Fibroblast of peridontal ligament (primary cell): ENCODE data around the gene ZSWIM4.
"Not testable (repeated sequence)": the region's sequence is repeated elsewhere in the genome, so short reads cannot be mapped to it uniquely, and the experiment has no call there.

Source experiments
- DNase-seq: peaks from one replicate; pipeline ENCODE4 v3.0.0-alpha.2; 2010; ENCODE audit errors: extremely low read depth

Gene ZSWIM4

DNA sequence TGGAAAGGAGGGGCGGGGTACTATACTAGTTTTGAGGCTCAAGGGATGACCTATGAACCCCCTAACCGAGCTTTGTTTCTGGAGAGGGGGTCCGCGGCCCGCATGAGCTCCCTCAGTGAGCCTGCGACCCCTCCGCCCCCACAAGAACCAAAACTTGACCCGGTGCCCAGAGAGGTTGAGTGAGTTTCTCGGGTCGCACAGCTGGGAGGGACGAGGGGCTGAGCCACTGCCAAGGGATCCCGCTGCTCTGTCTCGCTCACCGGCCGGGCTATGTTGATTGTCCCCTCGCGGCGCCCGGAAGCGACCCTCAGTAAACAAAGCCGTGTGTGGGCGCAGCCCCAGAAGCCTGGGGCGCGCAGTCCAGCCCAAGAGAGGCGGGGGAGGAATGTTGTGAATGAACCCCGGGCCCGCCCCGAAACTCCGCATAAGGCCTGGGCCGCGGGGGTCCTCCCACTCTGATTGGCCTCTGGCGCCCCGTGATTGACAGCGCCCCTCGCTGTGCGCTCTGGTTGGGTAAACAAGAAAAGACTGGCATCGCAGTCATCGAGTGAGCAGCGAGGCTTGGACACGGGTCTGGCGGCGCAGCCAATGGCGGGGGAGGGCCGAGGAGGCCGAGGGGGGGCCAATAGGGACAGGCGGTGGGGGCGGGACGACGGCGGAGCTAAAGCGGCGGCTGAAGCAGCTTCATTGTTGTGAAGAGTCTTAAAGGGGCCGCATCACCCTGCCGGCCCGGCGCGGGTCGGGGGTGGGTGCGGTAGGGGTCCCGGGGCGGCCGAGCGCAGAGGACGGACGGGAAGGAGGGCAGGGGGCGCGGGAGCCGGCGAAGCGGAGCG is at the start of gene ZSWIM4:
ZSWIM4 (plus strand) TSS at position 687 of the 833 bp plus-strand sequence. CDS start 206 bp downstream, outside the sequence.
- DNase-seq: peak; percentile 98

- DNase-seq: no peak
These were observed 48.2 kb upstream of the ZSWIM4 start for GRCh38 chr19:13747098-13747453.

DNA sequence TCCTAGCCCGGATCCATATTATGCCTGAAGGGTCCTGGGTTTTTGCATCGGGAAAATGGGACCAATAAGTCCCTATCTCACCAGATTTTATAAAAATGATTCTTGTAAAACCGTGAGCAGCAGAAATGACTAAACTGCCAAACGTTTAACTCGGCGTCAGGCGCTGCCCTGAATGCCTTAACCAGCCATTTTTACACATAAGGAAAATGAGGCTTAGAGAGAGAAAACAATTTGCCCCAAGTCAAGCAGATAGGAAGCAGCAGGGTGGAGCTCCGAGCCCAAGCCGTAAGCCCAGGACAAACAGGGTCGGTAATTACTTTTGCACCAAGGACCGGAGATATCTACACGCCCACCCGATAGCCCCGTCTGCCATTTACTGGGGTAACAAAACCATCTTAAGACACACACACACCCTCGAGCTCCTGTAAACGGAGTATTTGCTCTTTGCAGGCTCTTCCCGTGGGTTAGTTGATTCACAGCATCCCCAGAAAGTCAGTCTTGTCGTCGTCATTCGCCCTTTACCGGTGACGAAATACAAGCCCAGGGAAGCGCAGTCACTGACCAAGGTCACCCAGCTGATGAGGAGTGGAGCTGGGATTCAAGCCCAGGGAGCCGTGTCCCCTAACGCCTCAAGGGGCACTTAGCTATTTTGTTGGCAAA is 46.9 kb upstream of the ZSWIM4 start:
- peak; percentile 55 for DNase-seq

GRCh38 chr19:13751436-13751835 is 43.8 kb upstream of the ZSWIM4 start:
- no peak for DNase-seq

- DNase-seq: not testable (repeated sequence)
These were observed 41.6 kb upstream of the ZSWIM4 start for GRCh38 chr19:13753622-13754021.

DNA sequence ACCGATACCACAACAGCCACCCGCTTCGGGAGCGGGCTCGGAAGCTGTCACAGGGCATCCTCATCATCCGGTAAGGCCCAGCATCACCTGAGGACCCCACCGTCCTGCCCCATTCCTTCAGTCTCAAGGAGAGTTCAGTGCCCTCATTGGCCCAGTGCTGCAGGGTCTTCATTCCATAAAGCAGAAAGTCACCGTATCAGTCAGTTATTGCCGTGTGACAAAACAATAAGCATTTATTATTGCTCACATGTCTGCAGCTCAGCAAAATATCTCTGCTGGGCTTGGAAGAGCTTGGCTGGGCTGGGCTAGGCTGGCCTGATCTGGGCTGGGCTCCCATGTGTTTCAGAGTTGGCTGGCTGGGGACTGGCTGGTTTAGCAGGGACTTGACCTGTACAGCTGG is 39.0 kb upstream of the ZSWIM4 start:
- no peak for DNase-seq

DNA sequence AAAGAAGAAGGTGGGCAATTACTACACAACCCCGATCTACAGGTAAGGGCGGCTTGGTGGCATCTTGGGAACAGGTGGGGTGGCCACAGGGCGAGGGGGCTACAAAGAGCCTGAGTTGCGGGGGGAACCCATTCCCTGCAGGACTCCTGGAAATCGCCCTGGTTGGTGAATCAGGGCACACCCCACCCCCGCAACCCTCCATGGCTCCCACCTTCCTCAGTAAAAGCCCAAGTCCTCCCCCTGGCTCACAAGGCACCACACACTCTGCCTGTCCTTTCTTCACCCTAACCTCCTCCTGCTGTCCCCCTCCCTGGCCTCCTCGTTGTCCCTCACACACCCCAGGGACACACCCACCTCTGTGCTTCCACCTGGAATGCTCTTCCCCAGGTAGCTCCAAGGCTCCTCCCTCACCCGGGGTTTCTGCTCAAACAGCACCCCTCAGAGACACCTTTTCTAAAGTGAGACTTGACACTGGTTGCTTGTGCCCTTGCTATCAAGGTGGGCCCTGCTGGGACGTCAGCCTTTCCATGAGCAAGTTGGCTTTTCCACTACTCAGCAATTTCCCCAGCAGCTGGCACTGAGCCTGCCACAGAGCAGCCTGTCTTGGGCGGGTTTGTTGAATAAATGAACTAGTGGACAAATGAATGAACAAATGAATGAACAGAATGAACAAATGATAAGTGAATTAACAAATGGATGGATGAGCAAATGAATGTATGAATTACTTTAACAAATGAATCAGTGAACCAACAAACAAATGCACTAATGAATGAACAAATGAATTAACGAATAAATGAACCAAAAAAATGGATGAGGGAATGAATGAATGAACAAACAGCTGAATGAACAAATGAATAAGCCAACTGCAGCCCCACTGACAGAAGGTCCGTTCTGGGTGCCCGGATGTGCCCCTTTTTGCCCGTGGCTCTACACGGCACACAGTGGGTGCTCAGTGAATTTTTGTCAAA is 37.2 kb upstream of the ZSWIM4 start:
- DNase-seq: no peak

DNA sequence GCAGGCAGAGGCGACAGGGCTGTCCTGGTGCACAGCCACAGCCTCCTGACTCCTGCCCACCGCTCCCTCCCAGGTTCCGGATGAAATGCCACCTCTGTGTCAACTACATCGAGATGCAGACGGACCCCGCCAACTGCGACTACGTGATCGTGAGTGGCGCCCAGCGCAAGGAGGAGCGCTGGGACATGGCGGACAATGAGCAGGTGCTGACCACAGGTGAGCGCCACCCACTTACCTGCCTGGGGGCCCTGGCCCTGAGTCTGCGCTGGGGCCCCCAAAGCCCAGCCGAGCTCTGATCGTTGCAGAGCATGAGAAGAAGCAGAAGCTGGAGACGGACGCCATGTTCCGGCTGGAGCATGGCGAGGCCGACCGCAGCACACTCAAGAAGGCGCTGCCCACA is 36.4 kb upstream of the ZSWIM4 start:
- DNase-seq: no peak

DNA sequence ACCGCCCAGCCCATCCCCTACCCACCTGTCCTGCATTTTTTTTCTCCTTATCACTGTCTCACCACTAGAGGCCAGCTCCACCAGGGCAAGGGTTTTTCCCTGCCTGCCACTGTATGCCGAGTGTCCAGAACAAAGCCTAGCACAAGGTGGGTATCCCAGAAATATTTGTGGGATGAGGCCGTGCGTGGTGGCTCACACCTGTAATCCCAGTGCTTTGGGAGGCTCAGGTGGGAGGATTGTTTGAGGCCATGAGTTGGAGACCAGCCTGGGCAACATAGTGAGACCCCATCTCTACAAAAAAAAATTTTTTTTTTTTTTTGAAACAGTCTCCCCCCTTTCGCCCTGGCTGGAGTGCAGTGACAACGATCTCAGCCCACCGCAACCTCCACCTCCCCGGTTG is 33.8 kb upstream of the ZSWIM4 start:
- DNase-seq: no peak

DNA sequence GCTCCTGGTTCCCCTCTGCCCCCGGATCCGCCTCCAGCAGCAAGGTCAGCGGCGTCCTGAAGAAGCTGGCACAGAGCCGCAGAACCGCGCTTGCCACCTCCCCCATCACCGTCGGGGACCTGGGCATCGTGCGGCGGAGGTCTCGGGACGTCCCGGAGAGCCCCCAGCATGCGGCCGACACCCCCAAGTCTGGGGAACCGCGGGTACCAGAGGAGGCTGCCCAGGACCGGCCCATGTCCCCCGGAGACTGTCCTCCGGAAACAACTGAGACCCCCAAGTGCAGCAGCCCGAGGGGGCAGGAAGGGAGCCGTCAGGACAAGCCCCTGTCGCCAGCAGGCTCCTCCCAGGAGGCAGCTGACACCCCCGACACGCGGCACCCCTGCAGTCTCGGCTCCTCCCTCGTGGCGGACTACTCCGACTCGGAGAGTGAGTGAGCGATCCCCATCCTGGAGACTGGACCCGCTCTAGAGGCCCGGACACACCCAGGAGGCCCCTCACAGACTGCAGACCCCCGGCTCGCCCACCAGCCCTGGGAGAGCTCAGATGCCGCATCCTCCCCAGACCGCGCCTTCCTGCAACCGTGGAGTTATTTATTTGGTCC is 32.5 kb upstream of the ZSWIM4 start:
- no peak for DNase-seq

DNA sequence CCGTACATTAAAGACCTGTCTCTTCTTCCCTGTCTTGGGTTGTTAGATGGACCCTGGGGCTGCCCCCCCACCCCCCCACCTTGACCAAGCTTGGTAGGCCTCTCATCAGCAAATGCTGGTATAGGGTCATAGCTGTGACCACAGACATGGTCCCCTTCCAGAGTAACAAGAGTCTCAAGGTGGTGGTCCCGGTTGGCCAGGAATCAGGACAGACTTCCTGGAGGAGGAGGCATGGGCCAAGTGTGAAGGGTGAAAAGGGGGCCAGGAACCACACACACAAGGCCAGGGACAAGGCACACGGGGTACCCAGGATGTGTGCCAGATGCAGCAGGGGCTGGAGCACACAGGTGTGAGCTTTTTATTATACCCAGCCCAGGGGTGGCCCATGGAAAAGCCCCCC is 32.0 kb upstream of the ZSWIM4 start:
- DNase-seq: no peak

- peak; percentile 53 for DNase-seq
These were observed 31.0 kb upstream of the ZSWIM4 start, which contains the start of gene MRI1 for GRCh38 chr19:13764101-13764807. Gene MRI1 (plus strand): TSS chr19:13764522. CDS start chr19:13764589, 67 bp downstream.

GRCh38 chr19:13764821-13765394 is 30.3 kb upstream of the ZSWIM4 start:
- no peak for DNase-seq

- no peak for DNase-seq
These were observed 29.7 kb upstream of the ZSWIM4 start for GRCh38 chr19:13765395-13766094.

DNA sequence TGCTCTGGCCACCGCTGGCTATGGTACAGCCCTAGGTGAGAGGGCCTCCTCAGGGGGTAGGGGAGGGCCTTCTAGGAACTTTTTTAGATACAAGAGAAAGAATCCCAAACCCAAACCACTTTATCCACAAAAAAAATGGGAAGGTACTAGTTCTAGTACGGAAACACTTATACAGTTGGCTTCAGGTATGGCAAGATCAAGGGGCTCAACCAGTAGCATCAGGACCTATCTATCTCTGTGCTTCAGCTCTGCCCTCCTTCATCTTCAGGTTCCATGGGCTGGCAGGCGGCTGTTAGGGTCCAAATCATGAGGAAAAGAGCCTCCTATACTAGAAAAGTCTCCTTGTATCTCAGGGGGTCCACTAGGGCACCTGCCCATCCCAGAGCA is 29.2 kb upstream of the ZSWIM4 start:
- DNase-seq: no peak

DNA sequence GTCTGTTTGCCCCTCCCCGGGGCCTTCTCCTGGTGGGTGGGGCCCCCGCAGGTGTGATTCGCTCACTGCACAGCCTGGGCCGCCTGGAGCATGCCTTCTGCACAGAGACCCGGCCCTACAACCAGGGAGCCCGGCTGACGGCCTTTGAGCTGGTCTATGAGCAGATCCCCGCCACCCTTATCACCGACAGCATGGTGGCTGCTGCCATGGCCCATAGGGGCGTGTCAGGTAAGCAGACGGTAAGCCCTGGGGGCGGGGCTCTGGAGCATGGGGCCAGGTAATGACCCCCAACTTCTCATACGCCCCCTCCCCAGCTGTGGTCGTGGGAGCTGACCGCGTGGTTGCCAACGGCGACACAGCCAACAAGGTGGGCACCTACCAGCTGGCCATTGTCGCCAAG is 26.7 kb upstream of the ZSWIM4 start:
- no peak for DNase-seq

DNA sequence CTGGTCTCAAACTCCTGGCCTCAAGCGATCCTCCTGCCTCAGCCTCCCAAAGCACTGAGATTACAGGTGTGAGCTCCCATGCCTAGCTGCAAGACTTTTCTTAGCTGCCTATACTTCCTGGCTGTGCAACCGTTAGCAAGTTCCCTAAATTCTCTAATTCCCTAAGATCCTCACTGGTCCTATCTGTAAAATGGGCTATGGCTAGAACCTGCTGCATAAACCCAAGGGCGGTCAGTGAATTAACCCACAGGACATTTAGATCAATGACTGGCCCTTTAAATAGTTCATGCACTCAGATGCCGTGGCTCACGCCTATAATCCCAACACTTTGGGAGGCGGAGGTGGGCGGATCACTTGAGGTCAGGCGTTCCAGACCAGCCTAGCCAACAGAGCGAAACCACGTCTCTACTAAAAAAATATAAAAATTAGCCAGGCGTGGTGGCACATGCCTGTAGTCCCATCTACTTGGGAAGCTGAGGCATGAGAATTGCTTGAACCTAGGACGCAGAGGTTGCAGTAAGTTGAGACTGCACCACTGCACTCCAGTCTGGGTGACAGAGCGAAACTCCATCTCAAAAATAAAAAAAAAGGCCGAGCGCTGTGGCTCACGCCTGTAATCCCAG is 25.1 kb upstream of the ZSWIM4 start:
- no peak for DNase-seq

DNA sequence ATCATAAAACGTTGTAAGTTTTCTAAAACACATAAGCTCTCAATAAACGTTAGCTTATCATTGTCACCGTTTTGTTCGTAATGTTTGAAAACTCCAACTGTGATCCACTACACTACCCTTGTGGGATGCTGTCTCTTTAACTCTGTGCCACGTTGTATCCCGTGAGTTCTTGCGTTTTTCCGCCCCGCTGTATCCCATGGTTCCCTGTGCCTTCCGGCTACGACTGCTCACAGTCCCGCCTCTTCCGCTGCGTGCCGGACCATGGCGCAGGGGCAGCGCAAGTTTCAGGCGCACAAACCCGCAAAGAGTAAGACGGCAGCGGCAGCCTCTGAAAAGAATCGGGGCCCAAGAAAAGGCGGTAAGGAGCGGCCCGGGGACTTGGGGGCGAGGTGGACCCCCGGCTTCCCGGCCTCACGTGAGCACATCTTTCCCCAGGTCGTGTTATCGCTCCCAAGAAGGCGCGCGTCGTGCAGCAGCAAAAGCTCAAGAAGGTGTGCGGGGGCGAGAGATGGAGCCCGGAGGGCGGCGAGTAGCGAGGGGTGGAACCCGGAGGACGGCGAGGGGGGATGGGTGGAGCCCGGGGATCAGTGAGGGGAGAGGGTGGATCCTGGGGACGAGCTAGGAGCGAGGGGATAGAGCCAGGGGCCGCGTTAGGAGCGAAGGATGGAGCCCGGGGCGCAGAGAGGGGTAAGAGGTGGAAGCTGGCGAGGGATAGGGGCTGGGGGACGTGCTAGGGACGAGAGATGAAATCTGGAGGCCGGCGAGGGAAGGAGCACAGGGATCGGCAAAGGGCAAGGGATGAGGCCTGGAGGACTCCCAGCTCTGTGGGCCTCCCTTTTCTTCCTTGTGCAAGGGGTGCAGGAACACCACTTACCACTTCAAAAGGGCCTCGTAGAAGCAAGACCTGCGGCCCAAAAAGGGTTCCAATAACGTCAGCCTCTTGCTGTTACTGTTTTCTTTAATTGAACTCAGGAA is 20.7 kb upstream of the ZSWIM4 start, which contains the start of gene C19orf53:
C19orf53 (plus strand) TSS at position 240 of the 975 bp plus-strand sequence; CDS start at position 262, 22 bp downstream.
- DNase-seq: peak; percentile 93
